Activated B cell treated with CpG ODN at 0.5 μM for 24 hours (primary cell): ENCODE data around the gene MRPS2. TPM values are rescaled to one million over a fixed set of nuclear protein-coding genes. Genes with fewer than 3 reads are reported as not detected.
A peak's percentile ranks its signal among the peaks of the same experiment; 100 is the strongest.

Experiments used
- ATAC-seq: fragments of 200-7000 bp; cut with Tn5 transposase; one replicate; pipeline ENCODE4 v1.10.0; 2021; ENCODE audit warnings: low read depth, mild to moderate bottlenecking, moderate library complexity
- CTCF ChIA-PET: fragments of 350-600 bp; sonication (Branson Sonifier 250); formaldehyde crosslinking; loops from one replicate; lab custom pipeline; 2021; ENCODE audit warnings: antibody characterized with exemption; lab: Charles Lee
- POLR2A ChIA-PET: fragments of 350-600 bp; sonication (Branson Sonifier 250); formaldehyde crosslinking; loops from one replicate; lab custom pipeline; 2021; ENCODE audit warnings: antibody characterized with exemption; lab: Charles Lee
- DNase-seq: peaks from one replicate; pipeline ENCODE4 v3.0.0; 2022
- H3K27ac Mint-ChIP-seq: one replicate; pipeline ENCODE4 v1.8.0; 2020; ENCODE audit warnings: mixed read lengths
- H3K27me3 Mint-ChIP-seq: one replicate; pipeline ENCODE4 v1.8.0; 2021; ENCODE audit warnings: mixed read lengths
- H3K36me3 Mint-ChIP-seq: one replicate; pipeline ENCODE4 v1.8.0; 2021; ENCODE audit warnings: low read depth, mixed read lengths
- H3K4me1 Mint-ChIP-seq: one replicate; pipeline ENCODE4 v1.8.0; 2021; ENCODE audit warnings: mixed read lengths
- H3K4me3 Mint-ChIP-seq: one replicate; pipeline ENCODE4 v1.8.0; 2020; ENCODE audit warnings: mild to moderate bottlenecking, mixed read lengths
- H3K9me3 Mint-ChIP-seq: one replicate; pipeline ENCODE4 v1.8.0; 2020; ENCODE audit warnings: mixed read lengths
- intact Hi-C: fragments of 100-400 bp; cut with micrococcal nuclease; formaldehyde crosslinking; loops from one replicate; pipeline ENCODE4 v1.15.1; 2024
- total RNA-seq: library from RNA; stranded (reverse); gene quantifications from 2 replicates; pipeline ENCODE4 v1.2.3, GENCODE V29; 2022
- TF ChIP-seq, protein P1 (sequence below): fragments of 200-600 bp; IDR thresholded peaks from one replicate; pipeline ENCODE4 v1.8.0; 2022; ENCODE audit warnings: antibody characterized with exemption, mild to moderate bottlenecking

The MRPS2 gene
- total RNA-seq, 1 donor from 2014 or later: 35.1 TPM

DNA sequence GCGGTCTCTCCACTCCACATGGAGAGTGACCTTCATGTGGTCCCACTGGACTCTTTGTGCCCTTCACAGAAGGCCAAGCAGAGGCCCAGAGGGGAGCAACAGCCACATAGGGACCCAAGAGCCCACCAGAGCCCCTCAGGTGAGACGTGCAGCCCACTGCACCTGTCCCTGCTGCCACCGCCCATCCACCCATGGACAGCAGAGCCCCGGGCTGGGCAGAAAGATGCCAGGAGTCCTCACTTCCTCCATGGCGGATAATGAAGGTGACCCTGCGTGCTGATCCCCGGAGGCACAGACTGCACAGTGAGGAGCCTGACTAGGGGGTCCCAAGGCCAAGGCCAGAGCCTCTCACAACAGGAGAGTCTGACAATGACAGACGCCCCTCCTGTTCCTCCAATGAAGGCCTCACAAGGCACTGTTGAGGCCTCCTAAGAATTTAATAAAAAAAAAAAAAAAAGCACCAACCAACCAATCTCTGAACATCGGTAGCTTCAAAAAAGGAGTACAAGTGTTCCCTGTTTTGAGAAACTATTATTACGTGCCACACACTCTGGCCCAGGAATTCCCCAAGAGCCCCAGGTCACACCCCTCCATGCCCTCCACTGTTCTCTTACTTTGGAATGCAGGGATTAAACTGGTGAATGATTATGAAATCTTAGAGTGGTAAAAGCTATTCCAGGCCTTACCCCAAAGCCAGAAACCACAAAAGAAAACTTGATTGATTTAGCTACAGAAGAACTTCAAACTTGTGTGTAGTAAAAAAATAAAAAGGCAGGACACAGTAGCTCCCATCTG lies 23.7 kb upstream of the MRPS2 start:
- ATAC-seq (no peak), DNase-seq (no peak)
- Mint-ChIP-seq H3K9me3 (no peaks in the 10 kb centered on the region), H3K36me3 (peaks cover 2% of the 10 kb centered on the region), H3K4me3 (no peak overlapping the region), H3K27me3 (peaks cover 6% of the 10 kb centered on the region), H3K4me1 (peaks cover 8% of the 10 kb centered on the region), H3K27ac (no peak overlapping the region)
- POLR2A ChIA-PET: no interaction called here
- CTCF ChIA-PET: no interaction called here
- intact Hi-C loops: no loop called here
- TF ChIP-seq, protein P1, sequence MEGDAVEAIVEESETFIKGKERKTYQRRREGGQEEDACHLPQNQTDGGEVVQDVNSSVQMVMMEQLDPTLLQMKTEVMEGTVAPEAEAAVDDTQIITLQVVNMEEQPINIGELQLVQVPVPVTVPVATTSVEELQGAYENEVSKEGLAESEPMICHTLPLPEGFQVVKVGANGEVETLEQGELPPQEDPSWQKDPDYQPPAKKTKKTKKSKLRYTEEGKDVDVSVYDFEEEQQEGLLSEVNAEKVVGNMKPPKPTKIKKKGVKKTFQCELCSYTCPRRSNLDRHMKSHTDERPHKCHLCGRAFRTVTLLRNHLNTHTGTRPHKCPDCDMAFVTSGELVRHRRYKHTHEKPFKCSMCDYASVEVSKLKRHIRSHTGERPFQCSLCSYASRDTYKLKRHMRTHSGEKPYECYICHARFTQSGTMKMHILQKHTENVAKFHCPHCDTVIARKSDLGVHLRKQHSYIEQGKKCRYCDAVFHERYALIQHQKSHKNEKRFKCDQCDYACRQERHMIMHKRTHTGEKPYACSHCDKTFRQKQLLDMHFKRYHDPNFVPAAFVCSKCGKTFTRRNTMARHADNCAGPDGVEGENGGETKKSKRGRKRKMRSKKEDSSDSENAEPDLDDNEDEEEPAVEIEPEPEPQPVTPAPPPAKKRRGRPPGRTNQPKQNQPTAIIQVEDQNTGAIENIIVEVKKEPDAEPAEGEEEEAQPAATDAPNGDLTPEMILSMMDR: no peak

DNA sequence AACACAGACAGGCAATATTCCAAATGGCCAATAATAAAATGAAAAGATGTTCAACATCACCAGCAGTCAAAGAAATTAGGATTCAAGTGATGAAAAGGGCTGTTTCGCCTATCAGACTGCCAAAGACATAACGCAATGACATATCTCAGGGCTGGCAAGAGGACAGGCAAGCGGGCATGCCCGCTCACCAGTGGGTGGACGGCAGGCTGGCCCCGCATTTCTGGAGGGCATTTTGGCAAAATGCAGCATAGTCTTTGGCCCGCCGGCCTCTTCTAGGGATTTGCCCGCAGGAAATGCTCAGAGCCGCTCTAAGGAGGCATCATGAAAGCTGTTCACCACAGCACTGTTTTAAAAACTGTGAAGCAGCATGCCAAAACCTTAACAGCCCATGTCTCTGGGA lies 22.3 kb upstream of the MRPS2 start:
- Mint-ChIP-seq H3K36me3 (peaks cover 2% of the 10 kb centered on the region), H3K4me3 (peak overlapping the region; percentile 91), H3K27me3 (no peaks in the 10 kb centered on the region), H3K4me1 (peaks cover 10% of the 10 kb centered on the region), H3K27ac (no peak overlapping the region), H3K9me3 (no peaks in the 10 kb centered on the region)
- ChIA-PET POLR2A (no interaction called here), CTCF (no interaction called here)
- intact Hi-C loops: no loop called here
- TF ChIP-seq, protein P1: no peak
- DNase-seq (no peak), ATAC-seq (no peak)

- POLR2A ChIA-PET: interaction anchor here (0.5 kb wide), 1 partner anchor 1988 kb away, joined by 3 read pairs; no protein-coding TSS in a partner anchor
- Mint-ChIP-seq H3K36me3 (peaks cover 2% of the 10 kb centered on the region), H3K4me1 (peaks cover 10% of the 10 kb centered on the region), H3K27me3 (peaks cover 2% of the 10 kb centered on the region), H3K4me3 (peak overlapping the region; percentile 91), H3K9me3 (no peaks in the 10 kb centered on the region), H3K27ac (peak overlapping the region; percentile 77)
- ATAC-seq: peak; percentile 45
- CTCF ChIA-PET: no interaction called here
- intact Hi-C loops: no loop called here
- TF ChIP-seq, protein P1: no peak
- DNase-seq: peak; percentile 25
Measured at GRCh38 chr9:135478829-135479468, 21.5 kb upstream of the MRPS2 start.

DNA sequence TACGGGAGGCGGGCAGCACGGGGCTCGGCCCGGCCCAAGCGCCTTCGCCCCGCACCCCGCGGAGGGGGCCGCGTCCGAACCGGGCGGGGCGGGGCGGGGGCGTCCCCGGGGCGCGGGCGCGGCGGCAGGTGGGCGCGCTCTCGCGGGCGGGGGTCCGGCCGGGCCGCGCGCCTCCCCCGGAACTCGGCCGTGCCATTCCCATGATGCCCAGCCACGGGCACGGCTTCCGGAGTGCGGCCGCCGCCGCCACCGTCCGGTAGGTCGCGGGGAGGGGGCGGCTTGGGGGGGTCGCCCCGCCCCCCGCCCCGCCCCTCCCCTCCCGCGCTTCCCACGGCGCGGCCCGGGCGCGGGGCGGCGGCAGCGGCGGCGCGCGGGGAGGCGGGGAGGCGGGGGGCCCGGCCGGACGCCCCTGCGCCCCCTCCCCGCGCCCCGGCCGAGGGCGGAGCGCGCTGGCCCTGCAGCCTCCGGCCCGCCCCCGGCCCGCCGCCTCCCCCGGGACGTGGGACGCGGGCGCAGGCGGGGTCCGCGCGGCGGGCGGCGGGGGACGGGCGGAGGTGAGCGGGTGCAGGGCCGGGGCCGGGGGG lies 20.9 kb upstream of the MRPS2 start, which contains the start of gene PPP1R26:
PPP1R26 (plus strand) TSS at position 314 of the 584 bp plus-strand sequence. CDS start 4,729 bp downstream, outside the sequence.
- Mint-ChIP-seq H3K36me3 (peaks cover 2% of the 10 kb centered on the region), H3K4me3 (peak within 1 kb of the TSS; percentile 91), H3K4me1 (peaks cover 10% of the 10 kb centered on the region), H3K27ac (peak within 1 kb of the TSS; percentile 77), H3K9me3 (no peaks in the 10 kb centered on the region), H3K27me3 (peaks cover 2% of the 10 kb centered on the region)
- POLR2A ChIA-PET: no interaction called here
- TF ChIP-seq, protein P1: no peak
- CTCF ChIA-PET: interaction anchor here (0.8 kb wide), 1 partner anchor 25 kb away, joined by 3 read pairs; no protein-coding TSS in a partner anchor
- ATAC-seq (peak; percentile 28), DNase-seq (no peak)
- intact Hi-C loops: loop anchor here (1.0 kb wide), 1 partner anchor 21 kb away; the partner anchor contains the start of gene MRPS2
